T-cell (primary cell): ENCODE data around the gene EVX1. TPM values are rescaled to one million over a fixed set of nuclear protein-coding genes. Genes with fewer than 3 reads are reported as not detected.

Experiments used
- ATAC-seq, 4 experiments: fragments of 200-7000 bp in 3 of 4; fragments of 150-1000 bp in 1 of 4; cut with Tn5 transposase; replicated peaks in 1 of 4; 1 replicate in 3 of 4; 2 replicates in 1 of 4; pipeline ENCODE4 v1.10.0; 2021; ENCODE audit warnings: moderate library complexity in 3 of 4, mild to moderate bottlenecking in 2 of 4, moderate number of reproducible peaks in 1 of 4
- CTCF ChIA-PET, 2 donors: fragments of 300-600 bp; sonication (Branson Sonifier 250); formaldehyde crosslinking; loops; one replicate each; lab custom pipeline; 2022; ENCODE audit warnings: antibody characterized with exemption in 2 of 2; lab: Charles Lee
- POLR2A ChIA-PET, 2 donors: fragments of 300-600 bp; sonication (Branson Sonifier 250); formaldehyde crosslinking; loops; one replicate each; lab custom pipeline; 2022; ENCODE audit warnings: antibody characterized with exemption in 2 of 2; lab: Charles Lee
- DNase-seq, 35 experiments: peaks; one replicate each; pipeline versions ENCODE4 v3.0.0 to v3.0.0-alpha.2; 2013 to 2023
- H3K27ac ChIP-seq: one replicate; pipeline ENCODE4 v1.5.1; 2013; ENCODE audit warnings: low read length
- H3K27me3 ChIP-seq, 2 experiments: replicated peaks in 1 of 2; 1 replicate in 1 of 2; 2 replicates in 1 of 2; pipeline versions ENCODE4 v1.6.1 to v1.7.0; 2013; ENCODE audit warnings: low read length in 1 of 2, mixed read lengths in 1 of 2; ENCODE audit not compliant: control insufficient read depth in 2 of 2, insufficient read depth in 2 of 2; ENCODE audit errors: extremely low read depth in 1 of 2
- H3K36me3 ChIP-seq, 2 donors: 1 replicate in 1 of 2; 2 replicates in 1 of 2; pipeline versions ENCODE4 v1.6.1 to v1.7.0; 2013; ENCODE audit warnings: low read length in 1 of 2; ENCODE audit not compliant: control insufficient read depth in 2 of 2, insufficient read depth in 1 of 2; ENCODE audit errors: extremely low read depth in 1 of 2
- H3K4me1 ChIP-seq, 2 experiments: 1 replicate in 1 of 2; 2 replicates in 1 of 2; pipeline versions ENCODE4 v1.6.1 to v1.7.0; 2013; ENCODE audit warnings: low read length in 2 of 2, mixed read lengths in 1 of 2; ENCODE audit not compliant: insufficient read depth in 2 of 2, control insufficient read depth in 1 of 2; ENCODE audit errors: extremely low read depth in 1 of 2
- H3K4me3 ChIP-seq, 2 donors: 1 replicate in 1 of 2; 2 replicates in 1 of 2; pipeline versions ENCODE4 v1.5.1 to v1.7.0; 2013; ENCODE audit warnings: mild to moderate bottlenecking in 2 of 2, low read length in 1 of 2, moderate library complexity in 1 of 2; ENCODE audit not compliant: control insufficient read depth in 1 of 2; ENCODE audit errors: extremely low read depth in 1 of 2
- H3K9me3 ChIP-seq: 2 replicates; pipeline ENCODE4 v1.7.0; 2013
- H3K27ac Mint-ChIP-seq, 2 donors: one replicate each; pipeline ENCODE4 v1.8.0; 2020 to 2021; ENCODE audit warnings: mild to moderate bottlenecking in 2 of 2, mixed read lengths in 2 of 2
- H3K27me3 Mint-ChIP-seq, 2 donors: one replicate each; pipeline ENCODE4 v1.8.0; 2021 to 2022; ENCODE audit warnings: mixed read lengths in 2 of 2
- H3K36me3 Mint-ChIP-seq: one replicate; pipeline ENCODE4 v1.8.0; 2021; ENCODE audit warnings: mixed read lengths
- H3K4me1 Mint-ChIP-seq, 3 donors: one replicate each; pipeline ENCODE4 v1.8.0; 2020 to 2022; ENCODE audit warnings: mixed read lengths in 3 of 3, mild to moderate bottlenecking in 1 of 3
- H3K4me3 Mint-ChIP-seq, 3 donors: one replicate each; pipeline ENCODE4 v1.8.0; 2020 to 2022; ENCODE audit warnings: mild to moderate bottlenecking in 3 of 3, mixed read lengths in 3 of 3, moderate library complexity in 3 of 3
- H3K9me3 Mint-ChIP-seq, 3 donors: one replicate each; pipeline ENCODE4 v1.8.0; 2020 to 2022; ENCODE audit warnings: mixed read lengths in 3 of 3
- WGBS: methylation state at CpG from one replicate; pipeline ENCODE4 v1.1.5; 2013; ENCODE audit warnings: missing lambda C conversion rate; ENCODE audit not compliant: insufficient coverage; 5-methylcytosine and 5-hydroxymethylcytosine counted together
- total RNA-seq, 35 experiments: library from RNA in 6 of 35; stranded (reverse) in 6 of 35; fragments of 120-200 nt in 1 of 35; gene quantifications; one replicate each; pipeline versions ENCODE4 v1.2.1 to v1.2.4 and lab custom pipeline; 2013 to 2026

Gene EVX1
- total RNA-seq, 5 donors from 2014 or later (not counting 1 experiment from before 2014, with no cell fraction given): 0.16 TPM; not detected in 4

DNA sequence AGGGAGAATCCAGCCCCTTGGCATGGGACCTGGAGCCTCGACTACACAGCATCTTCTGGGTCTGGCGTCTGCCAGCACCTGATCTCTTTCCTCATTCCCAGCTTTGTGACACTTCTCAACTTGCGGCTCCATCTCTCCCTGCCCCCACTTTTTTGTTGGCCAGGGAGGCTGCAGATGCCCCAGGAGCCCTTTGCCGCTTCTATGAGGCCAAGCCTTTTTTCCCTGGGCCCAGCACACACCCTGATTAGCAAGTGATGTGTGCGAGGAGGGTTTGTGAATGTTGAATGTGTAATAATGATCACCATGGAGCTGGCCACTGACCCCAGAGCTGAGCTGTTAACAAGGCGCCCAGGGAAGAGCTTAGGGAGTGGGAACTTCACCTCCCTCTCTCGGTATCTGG, 4.4 kb downstream of the EVX1 start:
- Mint-ChIP-seq H3K27ac (no peak overlapping the region), H3K4me3 (peak overlapping the region in 1 of 3 donors; percentile 24), H3K4me1 (peaks cover 27 to 32% (median 32%) of the 10 kb centered on the region in 3 donors), H3K9me3 (no peaks in the 10 kb centered on the region), H3K27me3 (peaks cover 71 to 88% of the 10 kb centered on the region in 2 donors), H3K36me3 (no peaks in the 10 kb centered on the region)
- POLR2A ChIA-PET: no interaction called here
- 80% methylated on average over 2 of the region's 7 CpGs for WGBS
- peaks cover 36 to 88% of the 10 kb centered on the region in 2 experiments for H3K27me3 ChIP-seq
- CTCF ChIA-PET: no interaction called here
- peaks cover 0 to 17% of the 10 kb centered on the region in 2 experiments for H3K4me1 ChIP-seq
- no peak overlapping the region for H3K4me3 ChIP-seq
- H3K36me3 ChIP-seq: no peaks in the 10 kb centered on the region
- H3K9me3 ChIP-seq: no peaks in the 10 kb centered on the region
- H3K27ac ChIP-seq: no peak overlapping the region
- no peak for ATAC-seq
- no peak for DNase-seq

DNA sequence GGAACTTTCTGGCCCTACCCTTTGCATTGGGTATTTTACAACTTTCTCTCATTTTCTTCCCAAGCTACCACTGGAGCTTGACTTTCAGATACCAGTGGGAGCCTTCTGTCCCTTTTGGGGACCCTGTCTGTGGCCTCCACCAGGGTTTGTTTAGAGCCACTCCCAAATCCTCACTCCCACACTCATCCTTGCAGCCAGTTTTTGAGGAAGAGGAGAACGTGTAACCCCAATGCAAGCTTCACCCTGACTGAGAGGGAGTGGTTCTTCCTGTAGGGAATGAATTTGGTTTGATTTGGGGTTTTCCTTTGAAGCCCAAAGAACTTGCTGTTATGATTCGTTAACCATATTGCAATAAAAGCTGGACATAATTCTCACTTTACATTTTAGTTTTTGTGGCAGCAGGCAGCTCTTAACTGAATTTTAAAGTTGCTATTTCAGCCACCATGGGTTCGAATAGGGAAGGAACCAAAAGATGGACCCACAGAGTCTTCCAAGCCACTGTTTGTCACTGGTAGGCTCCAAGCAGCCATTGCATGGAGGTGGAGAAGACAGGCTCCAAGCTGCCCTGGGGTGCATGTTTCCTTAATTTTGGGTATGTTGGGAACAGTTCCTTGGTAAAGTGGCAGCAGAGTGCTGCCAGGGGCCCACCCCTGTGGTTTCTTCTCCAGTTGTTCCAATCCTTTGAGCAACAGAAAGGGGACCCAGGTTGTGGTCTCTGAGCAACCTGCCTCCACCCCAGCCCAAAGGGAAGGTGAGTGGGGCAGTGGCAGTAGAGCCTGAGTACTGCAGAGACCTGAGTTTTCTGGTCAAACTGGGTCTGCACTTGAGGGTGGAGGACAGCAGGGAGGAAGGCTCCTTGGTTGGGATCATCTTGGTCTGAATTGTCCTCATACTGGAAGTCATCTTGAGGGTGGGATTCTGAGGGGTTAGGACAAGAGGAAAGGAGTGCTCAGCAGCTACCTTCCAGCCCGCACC, 5.1 kb downstream of the EVX1 start:
- H3K4me1 ChIP-seq: peaks cover 0 to 16% of the 10 kb centered on the region in 2 experiments
- H3K9me3 ChIP-seq: no peaks in the 10 kb centered on the region
- H3K4me3 Mint-ChIP-seq: peak overlapping the region in 1 of 3 donors; percentile 24
- 57% methylated on average over 1 of the region's 4 CpGs for WGBS
- H3K27ac Mint-ChIP-seq: no peak overlapping the region
- CTCF ChIA-PET: no interaction called here
- no peaks in the 10 kb centered on the region for H3K9me3 Mint-ChIP-seq
- H3K36me3 Mint-ChIP-seq: no peaks in the 10 kb centered on the region
- H3K4me1 Mint-ChIP-seq: peaks cover 26 to 32% (median 28%) of the 10 kb centered on the region in 3 donors
- H3K36me3 ChIP-seq: no peaks in the 10 kb centered on the region
- peaks cover 36 to 88% of the 10 kb centered on the region in 2 experiments for H3K27me3 ChIP-seq
- H3K4me3 ChIP-seq: no peak overlapping the region
- DNase-seq (no peak), ATAC-seq (no peak)
- POLR2A ChIA-PET: no interaction called here
- peaks cover 74 to 88% of the 10 kb centered on the region in 2 donors for H3K27me3 Mint-ChIP-seq
- no peak overlapping the region for H3K27ac ChIP-seq

DNA sequence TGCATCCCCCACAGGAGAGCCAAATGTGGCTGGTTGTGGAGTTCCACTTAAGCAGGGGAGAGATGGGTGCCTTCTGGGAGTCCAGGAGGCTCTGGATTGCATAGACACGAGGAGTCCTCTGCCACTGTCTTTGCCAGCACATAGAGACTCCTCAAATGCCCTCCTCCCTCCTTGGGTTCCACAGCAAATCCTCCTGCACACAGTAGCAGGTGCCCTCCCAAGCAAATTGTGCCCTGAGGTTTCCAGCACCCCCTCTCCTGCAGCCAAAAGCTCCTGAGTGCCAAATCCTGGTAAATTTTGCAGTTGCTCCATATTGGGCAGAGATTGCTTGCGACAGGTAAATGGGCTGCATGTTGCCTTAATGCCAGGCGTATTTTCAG, 5.8 kb downstream of the EVX1 start:
- ATAC-seq: no peak
- WGBS: 64% methylated on average over 3 of the region's 3 CpGs
- peaks cover 38 to 88% of the 10 kb centered on the region in 2 experiments for H3K27me3 ChIP-seq
- H3K36me3 ChIP-seq: no peaks in the 10 kb centered on the region
- Mint-ChIP-seq H3K27ac (no peak overlapping the region), H3K9me3 (no peaks in the 10 kb centered on the region), H3K4me1 (peaks cover 25 to 32% (median 26%) of the 10 kb centered on the region in 3 donors), H3K4me3 (no peak overlapping the region), H3K27me3 (peaks cover 78 to 92% of the 10 kb centered on the region in 2 donors), H3K36me3 (no peaks in the 10 kb centered on the region)
- ChIA-PET CTCF (no interaction called here), POLR2A (no interaction called here)
- H3K27ac ChIP-seq: no peak overlapping the region
- peaks cover 0 to 13% of the 10 kb centered on the region in 2 experiments for H3K4me1 ChIP-seq
- no peaks in the 10 kb centered on the region for H3K9me3 ChIP-seq
- no peak overlapping the region for H3K4me3 ChIP-seq
- DNase-seq: no peak

DNA sequence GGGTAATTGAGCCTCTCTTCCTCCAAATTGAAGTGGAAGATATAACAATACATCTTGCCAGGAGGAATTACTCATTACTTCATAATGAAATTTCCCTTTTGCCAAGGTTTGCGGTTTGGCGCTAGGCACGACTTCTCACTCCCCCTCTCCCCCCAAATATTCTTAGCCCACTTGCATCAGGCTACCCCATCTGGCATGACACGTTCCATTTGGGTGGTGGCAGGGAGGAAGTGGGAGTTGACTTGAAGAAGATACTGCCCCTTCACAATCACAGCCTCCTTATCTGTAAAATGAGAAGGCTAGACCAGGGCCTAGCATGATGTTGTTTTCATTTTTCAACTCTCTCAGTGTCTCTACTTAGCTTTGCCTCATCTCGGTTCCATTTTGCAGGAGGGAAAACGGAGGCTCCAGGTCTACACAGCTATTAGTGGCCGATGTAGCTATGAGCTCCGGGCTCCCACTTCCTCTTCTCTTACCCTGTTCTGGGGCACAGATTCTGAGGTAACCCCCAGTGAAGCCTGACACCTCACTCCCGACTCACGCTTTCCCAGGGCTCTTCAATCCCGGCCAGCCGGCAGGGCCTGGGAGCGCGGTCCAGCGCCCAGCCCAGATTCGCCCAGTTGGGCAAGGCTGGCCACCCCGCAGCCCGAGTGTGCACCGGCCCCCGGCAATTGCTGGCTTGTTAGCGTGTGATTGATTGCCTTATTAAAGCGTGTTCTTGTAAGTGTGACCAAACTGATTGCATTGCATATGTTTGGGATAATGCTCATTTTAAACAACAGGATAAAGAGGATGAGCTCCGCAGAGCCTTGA, 6.5 kb downstream of the EVX1 start:
- peaks cover 21 to 28% (median 22%) of the 10 kb centered on the region in 3 donors for H3K4me1 Mint-ChIP-seq
- DNase-seq: no peak
- ChIA-PET POLR2A (interaction anchor here in 1 of 2 donors (0.5 kb wide), 1 partner anchor 891 kb away, joined by 3 read pairs; no protein-coding TSS in a partner anchor), CTCF (no interaction called here)
- H3K36me3 Mint-ChIP-seq: no peaks in the 10 kb centered on the region
- Histone ChIP-seq H3K4me3 (no peak overlapping the region), H3K9me3 (no peaks in the 10 kb centered on the region), H3K27ac (no peak overlapping the region), H3K36me3 (no peaks in the 10 kb centered on the region), H3K27me3 (peaks cover 33 to 83% of the 10 kb centered on the region in 2 experiments), H3K4me1 (peaks cover 0 to 13% of the 10 kb centered on the region in 2 experiments)
- H3K9me3 Mint-ChIP-seq: no peaks in the 10 kb centered on the region
- no peak for ATAC-seq
- WGBS: 16% methylated on average over 17 of the region's 23 CpGs
- H3K4me3 Mint-ChIP-seq: no peak overlapping the region
- H3K27me3 Mint-ChIP-seq: peaks cover 79 to 91% of the 10 kb centered on the region in 2 donors
- no peak overlapping the region for H3K27ac Mint-ChIP-seq

DNA sequence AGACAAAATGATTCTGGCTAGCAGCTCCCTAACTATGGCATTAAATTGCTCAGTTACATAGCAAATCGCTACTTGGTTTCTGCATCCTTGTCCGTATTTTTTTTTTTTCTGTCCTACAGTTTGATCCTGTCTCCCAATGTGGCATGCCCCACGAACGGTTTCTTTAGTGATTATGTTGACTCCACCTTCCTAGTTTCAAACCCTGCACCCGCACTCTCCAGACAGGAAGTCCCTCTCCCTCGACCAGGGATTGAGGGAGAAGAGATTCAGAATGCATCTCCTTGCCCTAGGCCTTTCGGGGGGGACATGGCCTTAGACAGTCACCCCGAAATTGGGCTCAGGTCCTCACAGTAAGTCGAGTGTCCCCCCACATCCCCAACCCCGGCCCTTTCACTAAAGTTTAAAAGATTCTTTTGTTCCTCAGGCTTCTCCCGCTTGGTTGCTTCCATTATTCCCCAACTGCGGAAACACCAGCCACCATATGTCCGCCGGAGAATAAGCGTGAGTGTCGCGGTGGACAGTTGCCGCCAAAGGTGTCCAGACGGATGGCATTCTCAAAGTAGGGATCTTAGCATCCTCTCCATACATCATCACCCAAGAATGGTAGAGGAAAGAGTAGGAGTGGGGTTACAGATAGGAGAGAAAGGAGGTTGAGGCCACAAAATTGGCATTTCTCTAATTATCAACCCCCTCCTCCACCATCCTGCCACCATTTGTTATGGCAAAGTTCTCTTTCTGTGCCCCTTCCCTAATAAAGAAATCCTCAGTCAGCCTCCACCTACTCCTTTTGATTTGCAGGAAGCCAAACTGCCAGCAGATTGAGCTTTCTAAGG, 7.3 kb downstream of the EVX1 start:
- Histone ChIP-seq H3K4me1 (peaks cover 0 to 13% of the 10 kb centered on the region in 2 experiments), H3K9me3 (no peaks in the 10 kb centered on the region), H3K4me3 (no peak overlapping the region), H3K27me3 (peaks cover 30 to 81% of the 10 kb centered on the region in 2 experiments), H3K36me3 (no peaks in the 10 kb centered on the region), H3K27ac (no peak overlapping the region)
- H3K4me3 Mint-ChIP-seq: no peak overlapping the region
- H3K27ac Mint-ChIP-seq: peak overlapping the region in 1 of 2 donors; percentile 9
- DNase-seq: no peak
- ChIA-PET POLR2A (no interaction called here), CTCF (no interaction called here)
- no peaks in the 10 kb centered on the region for H3K9me3 Mint-ChIP-seq
- H3K27me3 Mint-ChIP-seq: peaks cover 77 to 90% of the 10 kb centered on the region in 2 donors
- 6% methylated on average over 6 of the region's 19 CpGs for WGBS
- ATAC-seq: no peak
- peaks cover 13 to 22% (median 20%) of the 10 kb centered on the region in 3 donors for H3K4me1 Mint-ChIP-seq
- H3K36me3 Mint-ChIP-seq: no peaks in the 10 kb centered on the region
